GM12892 (cell line): ENCODE measurements around the gene WWOX.

Experiments
- DNase-seq: peaks from one replicate; pipeline ENCODE4 v3.0.0; 2011; ENCODE audit not compliant: insufficient read length
- FAIRE-seq: peaks from 2 replicates; lab custom pipeline; 2011; peaks lifted over from hg19 to GRCh38; lab: Jason Lieb, UNC
- POLR2A ChIP-seq: IDR thresholded peaks from 2 replicates; pipeline ENCODE4 v1.6.1; 2011; ENCODE audit warnings: low read depth, low read length, control low read depth
- POLR2AphosphoS5 ChIP-seq: IDR thresholded peaks from 2 replicates; pipeline ENCODE4 v1.6.1; 2011; ENCODE audit warnings: low read depth, low read length, control low read depth
- TAF1 ChIP-seq: IDR thresholded peaks from 2 replicates; pipeline ENCODE4 v1.6.1; 2011; ENCODE audit warnings: low read depth, mild to moderate bottlenecking, control low read depth, low read length, borderline replicate concordance

Gene WWOX

DNA sequence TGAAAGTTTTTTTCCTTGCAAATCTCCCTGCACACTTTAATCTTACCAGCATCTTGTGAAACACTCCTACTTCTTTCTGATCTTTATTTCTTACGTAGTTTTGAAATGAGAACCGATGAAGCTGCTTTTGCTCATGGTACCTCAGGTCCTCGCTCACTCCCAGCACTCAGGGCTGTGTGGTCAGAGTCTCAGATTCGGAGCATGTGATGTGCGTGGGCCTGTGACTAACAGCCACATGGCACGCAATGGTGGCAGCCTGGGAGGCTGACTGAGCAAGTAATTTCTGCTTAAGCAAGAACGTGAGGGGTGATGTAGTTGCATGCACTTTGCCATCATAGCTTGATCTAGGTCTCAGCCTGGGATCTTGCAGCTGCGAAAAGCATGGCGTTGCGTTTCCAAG lies 876.8 kb downstream of the WWOX start:
- no peak for DNase-seq
- no peak for TF ChIP-seq POLR2AphosphoS5
- no peak for TF ChIP-seq TAF1
- no peak for TF ChIP-seq POLR2A
- no peak for FAIRE-seq

DNA sequence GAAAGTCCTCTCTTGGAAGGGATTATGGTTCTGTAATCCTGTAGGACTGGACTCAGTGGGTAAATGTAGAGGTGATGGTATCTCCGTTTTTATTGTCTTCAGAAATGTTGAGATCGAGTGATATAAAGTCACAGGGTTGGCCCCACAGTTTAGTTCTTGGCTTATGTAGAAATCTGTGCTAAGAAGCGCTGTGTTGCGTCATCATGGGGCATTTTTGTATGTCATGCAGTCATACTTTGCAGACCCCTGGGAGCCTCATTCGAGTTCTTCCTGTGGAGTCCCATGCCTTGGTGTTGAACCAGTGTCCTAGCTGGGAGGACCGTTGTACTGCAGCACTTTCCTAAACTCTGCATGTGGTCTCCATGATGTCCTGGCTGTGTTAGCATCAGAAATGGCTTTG lies 881.4 kb downstream of the WWOX start:
- DNase-seq: no peak
- TF ChIP-seq POLR2AphosphoS5: no peak
- no peak for TF ChIP-seq POLR2A
- no peak for TF ChIP-seq TAF1
- no peak for FAIRE-seq

DNA sequence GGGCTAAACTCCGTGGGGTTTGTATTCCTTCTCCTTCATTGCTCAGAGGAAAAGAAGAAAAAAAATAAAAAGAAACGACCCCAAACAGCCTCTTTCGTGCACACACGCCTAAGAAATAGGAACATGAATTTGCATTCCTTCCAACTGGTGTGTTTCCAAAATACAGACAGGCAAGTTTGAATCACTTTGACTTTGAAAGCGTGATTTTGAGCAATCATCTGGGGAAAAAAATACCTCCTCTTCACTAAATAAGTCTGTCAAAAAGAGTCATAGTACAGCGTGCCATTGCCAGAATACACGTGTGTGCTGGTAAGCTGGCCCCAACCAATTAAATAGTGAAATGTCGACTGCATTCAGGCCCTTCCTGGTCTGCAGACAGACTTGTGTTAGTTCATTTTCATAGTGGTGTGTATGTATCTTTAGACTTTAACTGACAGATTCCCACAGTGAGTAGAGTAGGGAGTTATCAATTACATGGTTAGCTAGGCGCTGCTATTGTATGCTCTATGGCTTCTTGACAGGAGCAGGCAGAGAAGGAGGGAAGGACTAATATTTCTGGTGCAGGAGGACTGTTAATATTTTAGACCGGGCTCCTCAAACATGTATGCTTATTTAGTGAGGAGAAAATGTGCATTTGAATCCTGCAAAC lies 882.8 kb downstream of the WWOX start:
- DNase-seq: no peak
- FAIRE-seq: no peak
- TF ChIP-seq POLR2A (no peak), TAF1 (no peak)

DNA sequence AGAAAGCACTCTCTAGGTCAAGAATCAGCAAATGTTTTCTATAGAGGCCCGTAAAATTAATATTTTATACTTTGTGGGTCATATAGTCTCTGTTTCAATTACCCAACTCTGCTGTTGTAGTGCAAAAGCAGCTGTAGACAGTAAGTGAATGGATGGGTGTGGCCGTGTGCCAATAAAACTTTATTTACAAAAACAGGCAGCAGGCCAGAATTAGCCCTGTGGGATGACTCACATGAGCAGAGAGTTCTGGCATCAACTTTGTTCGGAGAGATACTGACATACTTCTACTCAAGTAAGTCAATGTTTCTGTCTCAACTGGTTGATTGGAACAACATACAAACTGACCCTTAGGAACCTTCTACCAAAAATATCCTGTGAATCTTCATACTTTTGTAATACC lies 884.9 kb downstream of the WWOX start:
- DNase-seq: no peak
- TF ChIP-seq TAF1: no peak
- TF ChIP-seq POLR2AphosphoS5: no peak
- TF ChIP-seq POLR2A: no peak
- no peak for FAIRE-seq

DNA sequence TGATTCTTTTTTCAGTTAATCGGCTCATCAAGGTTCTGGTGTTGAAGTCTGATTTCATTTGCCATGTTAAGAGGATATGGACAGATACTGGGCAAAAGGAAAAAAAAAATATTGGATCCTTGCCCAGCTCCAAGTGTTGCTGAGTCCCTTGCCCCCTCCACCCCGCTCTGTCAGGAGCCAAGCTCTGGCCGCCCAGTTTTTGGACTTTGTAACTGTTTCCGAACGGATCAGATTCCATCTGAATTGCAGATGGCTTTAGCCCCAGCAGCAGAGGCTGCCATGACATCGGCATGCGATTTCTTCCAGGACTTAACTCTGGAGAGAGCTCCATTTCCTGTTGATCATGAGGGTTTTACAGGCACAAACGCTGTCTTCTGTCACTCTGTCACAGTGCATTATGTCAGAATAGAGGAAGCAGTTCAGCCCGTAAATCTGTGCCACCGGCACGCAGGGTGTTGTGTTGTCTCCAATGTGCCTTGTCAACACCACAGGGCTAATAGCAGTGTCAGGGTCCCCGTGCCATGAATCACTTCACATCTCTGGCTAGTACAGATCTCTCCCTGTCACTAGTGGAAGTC lies 885.5 kb downstream of the WWOX start:
- FAIRE-seq (no peak), DNase-seq (no peak)
- TF ChIP-seq POLR2A (no peak), POLR2AphosphoS5 (no peak), TAF1 (no peak)

DNA sequence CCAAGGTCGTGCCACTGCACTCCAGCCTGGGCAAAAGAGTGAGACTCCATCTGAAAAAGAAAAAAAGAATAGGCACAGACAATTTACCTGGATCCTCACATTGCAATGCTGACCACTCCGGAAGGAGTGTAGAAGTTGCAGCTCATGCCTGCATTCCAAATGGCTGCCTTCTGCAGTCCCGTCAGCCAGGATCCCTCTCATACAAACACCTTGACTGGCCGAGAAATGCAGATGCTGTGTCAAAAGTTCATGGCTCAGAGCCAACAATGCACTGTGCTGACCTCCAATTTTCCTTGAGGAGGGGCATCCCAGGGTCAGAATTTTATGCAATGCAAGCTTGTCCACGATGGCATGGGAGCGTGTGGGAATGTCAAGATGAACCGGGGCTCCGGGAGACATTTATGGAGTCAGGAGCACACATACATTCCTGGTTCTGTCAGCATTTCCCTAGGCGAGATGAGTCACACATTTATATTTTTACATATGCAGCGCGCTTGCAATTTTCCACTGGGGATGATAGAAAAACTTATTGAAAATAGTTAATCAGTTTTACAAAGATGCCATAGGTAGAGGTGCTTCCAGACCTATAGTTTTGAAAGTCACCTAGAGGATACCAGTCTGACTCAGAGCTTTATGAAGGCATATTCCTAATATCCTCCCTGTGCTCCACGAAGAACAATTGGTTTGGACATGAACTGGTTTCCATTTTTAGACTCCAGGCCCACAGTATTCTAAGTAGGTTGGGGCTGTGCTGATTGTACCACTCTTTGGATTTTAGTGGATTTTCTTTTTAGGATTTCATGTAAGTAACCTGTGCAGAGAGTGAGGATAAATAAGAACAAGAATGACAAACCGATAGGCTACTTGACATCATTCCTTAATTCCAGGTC lies 886.5 kb downstream of the WWOX start:
- FAIRE-seq: no peak
- no peak for DNase-seq
- no peak for TF ChIP-seq POLR2AphosphoS5
- no peak for TF ChIP-seq POLR2A
- no peak for TF ChIP-seq TAF1

DNA sequence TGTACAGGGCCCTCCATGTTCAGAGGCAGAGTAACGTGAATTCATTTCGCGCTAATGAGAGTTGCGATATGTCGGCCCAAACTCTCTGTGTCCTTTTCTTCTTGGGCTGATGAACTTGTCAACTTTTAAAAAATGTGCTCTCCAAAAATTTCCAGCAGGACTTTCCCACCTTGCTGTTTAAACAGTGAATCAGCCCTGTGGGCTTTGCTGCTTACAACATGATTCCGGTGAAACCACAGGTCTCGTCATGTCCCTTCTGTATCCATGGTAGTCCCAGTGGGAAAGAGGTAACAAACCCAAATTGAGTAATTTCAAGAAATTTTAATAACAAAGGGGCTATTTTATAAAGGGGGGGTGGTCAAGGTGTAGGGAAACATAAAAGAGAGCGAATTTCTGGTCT lies 888.2 kb downstream of the WWOX start:
- DNase-seq: no peak
- TF ChIP-seq POLR2A: no peak
- FAIRE-seq: no peak

DNA sequence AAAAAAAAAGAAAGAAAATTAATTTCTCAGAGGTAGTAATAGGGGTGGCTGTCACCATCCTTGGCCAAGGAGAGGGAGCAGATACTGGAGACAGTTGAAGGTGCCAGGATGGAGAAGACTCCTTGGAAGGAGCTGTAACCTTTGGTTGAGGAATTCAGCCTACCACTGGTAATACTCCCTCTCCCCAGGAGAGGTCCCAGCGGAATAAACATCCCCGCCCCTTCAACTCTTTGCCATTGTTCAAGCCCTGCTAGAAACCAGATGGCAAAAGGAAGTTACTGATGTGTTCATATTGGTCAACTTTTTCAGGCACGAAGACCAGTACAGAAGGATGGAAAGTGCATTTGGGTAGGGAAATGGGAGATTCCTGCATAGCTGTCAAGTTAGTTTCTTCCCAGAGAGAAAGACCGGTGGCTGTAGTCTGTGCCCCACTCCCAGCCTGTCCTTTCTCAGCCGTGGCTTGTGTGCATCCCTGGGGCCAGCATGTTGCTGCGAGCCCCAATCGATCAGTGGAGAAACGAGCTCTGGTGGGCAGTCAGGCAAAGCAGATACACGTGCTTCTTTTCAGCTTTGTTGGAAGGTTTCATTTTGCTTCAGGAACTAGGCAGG lies 889.0 kb downstream of the WWOX start:
- DNase-seq (no peak), FAIRE-seq (no peak)
- no peak for TF ChIP-seq POLR2AphosphoS5

DNA sequence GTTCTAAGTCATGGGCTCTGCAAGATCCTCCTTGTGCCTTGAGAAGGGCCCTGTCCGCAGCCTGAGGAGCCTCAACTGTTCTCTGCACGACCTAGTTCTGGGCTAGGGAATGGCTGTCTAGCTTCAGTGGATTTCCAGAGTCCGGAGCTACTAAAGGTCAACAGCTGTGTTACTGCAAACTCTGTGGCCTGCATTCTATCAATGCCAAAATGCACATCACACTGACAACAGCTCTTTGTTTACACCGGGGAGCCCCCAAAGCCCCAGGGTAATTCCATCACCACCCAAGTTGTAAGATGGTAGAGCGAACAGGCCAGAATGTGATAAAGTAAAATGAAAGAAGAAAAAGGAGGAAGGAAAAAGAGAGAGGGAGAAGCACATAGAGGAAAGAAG lies 890.9 kb downstream of the WWOX start:
- FAIRE-seq (no peak), DNase-seq (no peak)
- TF ChIP-seq TAF1 (no peak), POLR2AphosphoS5 (no peak), POLR2A (no peak)

DNA sequence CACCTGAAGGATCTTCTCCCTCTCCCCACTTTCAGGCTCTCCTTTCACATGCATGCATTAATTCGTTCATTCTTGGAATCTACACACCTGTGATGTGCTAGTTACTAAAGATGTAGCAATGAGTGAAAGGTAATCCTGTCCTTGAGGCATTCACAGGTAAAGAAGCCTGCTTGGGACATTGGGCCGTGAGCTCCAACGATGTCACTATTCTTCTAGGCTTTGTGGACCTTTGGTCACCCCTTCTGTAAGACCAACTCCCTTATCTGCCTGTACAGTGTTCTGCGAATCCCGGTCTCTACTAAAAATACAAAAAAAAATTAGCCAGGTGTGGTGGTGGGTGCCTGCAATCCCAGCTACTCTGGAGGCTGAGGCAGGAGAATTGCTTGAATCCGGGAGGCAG lies 892.5 kb downstream of the WWOX start:
- no peak for FAIRE-seq
- no peak for TF ChIP-seq TAF1
- no peak for TF ChIP-seq POLR2AphosphoS5
- no peak for TF ChIP-seq POLR2A
- no peak for DNase-seq

DNA sequence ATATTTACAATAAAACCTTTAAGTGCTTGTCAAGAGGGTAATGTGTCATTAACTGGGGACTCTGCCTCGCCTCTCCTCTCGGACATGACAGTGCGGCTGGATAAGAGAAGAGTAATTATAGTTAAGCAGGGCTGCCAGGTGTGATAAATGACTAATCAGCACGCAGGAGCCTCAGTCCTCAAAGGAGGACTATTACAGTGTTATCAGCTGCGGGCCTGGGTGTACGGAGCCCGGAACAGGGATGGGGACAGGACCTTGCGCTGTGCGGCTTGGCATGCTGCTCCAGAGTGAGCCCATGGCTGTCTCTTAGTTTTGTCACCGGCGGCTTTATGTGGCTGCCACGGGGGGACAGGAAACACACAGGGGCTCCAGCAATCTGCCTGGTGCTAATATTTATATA lies 893.9 kb downstream of the WWOX start:
- DNase-seq (no peak), FAIRE-seq (no peak)
- TF ChIP-seq POLR2AphosphoS5: no peak

DNA sequence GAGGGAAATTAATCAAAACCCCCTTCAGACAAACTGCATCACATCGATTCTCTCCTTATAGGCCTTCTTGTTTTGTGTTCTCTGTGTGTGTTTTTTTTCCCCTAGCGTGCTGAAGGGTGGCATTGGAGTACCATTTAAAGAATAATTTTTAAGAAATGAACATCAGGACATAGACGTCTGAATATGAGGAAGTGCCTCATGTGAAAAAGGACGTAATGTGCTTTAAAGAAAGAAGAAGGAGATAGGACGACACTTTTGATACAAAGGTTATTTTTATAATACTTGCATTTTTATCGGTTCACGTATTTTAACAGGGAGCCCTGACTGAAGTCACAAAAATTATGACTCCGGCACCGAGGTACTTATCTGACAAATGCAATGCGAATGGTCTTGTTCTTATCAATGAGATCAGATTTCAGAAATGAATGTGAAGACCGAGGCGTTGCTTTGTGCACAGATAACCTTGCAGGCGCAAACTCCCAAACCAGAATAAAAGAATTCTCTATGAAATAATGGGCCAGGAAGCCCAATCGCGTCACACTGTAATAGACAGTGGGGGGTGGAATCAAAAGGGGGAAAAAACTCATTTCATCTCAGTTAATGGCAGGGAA lies 894.8 kb downstream of the WWOX start:
- FAIRE-seq: no peak
- DNase-seq: no peak
- TF ChIP-seq TAF1: no peak
- TF ChIP-seq POLR2A: no peak
- no peak for TF ChIP-seq POLR2AphosphoS5
